ENCODE data around the gene NPPC.

DNA sequence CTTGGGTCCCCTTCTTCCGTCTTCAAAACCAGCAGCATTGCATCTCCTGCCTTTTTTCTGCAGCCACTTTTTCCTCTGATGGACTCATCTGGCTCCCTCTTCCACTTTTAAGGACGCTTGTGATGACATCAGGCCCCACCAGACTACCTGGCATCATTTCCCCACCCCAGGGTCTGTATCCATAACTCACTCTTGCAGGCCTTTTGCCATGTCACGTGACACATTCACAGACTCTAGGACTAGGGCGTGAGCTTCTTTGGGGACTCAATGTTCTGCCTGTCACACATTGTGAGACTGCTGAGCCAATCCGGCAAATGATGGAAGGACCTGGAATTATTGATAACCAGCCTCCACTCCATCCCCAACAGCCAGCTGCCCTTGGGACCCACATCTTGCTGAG, 23.6 kb downstream of the NPPC start:
- TF ChIP-seq, protein P1, sequence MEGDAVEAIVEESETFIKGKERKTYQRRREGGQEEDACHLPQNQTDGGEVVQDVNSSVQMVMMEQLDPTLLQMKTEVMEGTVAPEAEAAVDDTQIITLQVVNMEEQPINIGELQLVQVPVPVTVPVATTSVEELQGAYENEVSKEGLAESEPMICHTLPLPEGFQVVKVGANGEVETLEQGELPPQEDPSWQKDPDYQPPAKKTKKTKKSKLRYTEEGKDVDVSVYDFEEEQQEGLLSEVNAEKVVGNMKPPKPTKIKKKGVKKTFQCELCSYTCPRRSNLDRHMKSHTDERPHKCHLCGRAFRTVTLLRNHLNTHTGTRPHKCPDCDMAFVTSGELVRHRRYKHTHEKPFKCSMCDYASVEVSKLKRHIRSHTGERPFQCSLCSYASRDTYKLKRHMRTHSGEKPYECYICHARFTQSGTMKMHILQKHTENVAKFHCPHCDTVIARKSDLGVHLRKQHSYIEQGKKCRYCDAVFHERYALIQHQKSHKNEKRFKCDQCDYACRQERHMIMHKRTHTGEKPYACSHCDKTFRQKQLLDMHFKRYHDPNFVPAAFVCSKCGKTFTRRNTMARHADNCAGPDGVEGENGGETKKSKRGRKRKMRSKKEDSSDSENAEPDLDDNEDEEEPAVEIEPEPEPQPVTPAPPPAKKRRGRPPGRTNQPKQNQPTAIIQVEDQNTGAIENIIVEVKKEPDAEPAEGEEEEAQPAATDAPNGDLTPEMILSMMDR (IDR thresholded peaks at IDR 0.05), result no peak
- no peak for TF ChIP-seq EP300 (IDR thresholded peaks at IDR 0.05)
